Activated T-cell treated with anti-CD3 and anti-CD28 coated beads for 48 hours (primary cell): ENCODE data around the gene CLIP1.
"Not testable (repeated sequence)": the region's sequence is repeated elsewhere in the genome, so short reads cannot be mapped to it uniquely, and the experiment has no call there.

Experiments used
- DNase-seq: peaks from one replicate; pipeline ENCODE4 v3.0.0-alpha.2; 2020; ENCODE audit warnings: low read depth

The CLIP1 gene

GRCh38 chr12:122310626-122311333 is 111.7 kb downstream of the CLIP1 start:
- no peak for DNase-seq

- no peak for DNase-seq
Measured at GRCh38 chr12:122309564-122310121, 112.8 kb downstream of the CLIP1 start.

GRCh38 chr12:122308811-122309210 is 113.7 kb downstream of the CLIP1 start:
- no peak for DNase-seq

- DNase-seq: no peak
Measured at GRCh38 chr12:122306407-122306806, 116.1 kb downstream of the CLIP1 start.

GRCh38 chr12:122304924-122305323 is 117.5 kb downstream of the CLIP1 start:
- no peak for DNase-seq

GRCh38 chr12:122303068-122303467 is 119.4 kb downstream of the CLIP1 start:
- DNase-seq: no peak

GRCh38 chr12:122298071-122298748 is 124.3 kb downstream of the CLIP1 start:
- DNase-seq: no peak

GRCh38 chr12:122297494-122297893 is 125.0 kb downstream of the CLIP1 start:
- DNase-seq: no peak

GRCh38 chr12:122295877-122296276 is 126.6 kb downstream of the CLIP1 start:
- no peak for DNase-seq

- no peak for DNase-seq
Measured at GRCh38 chr12:122293081-122293480, 129.4 kb downstream of the CLIP1 start.

GRCh38 chr12:122291431-122291830 is 131.0 kb downstream of the CLIP1 start:
- DNase-seq: no peak

- DNase-seq: no peak
Measured at GRCh38 chr12:122283680-122284079, 138.8 kb downstream of the CLIP1 start.

GRCh38 chr12:122282061-122282460 is 140.4 kb downstream of the CLIP1 start:
- DNase-seq: no peak

- DNase-seq: no peak
Measured at GRCh38 chr12:122276242-122276641, 146.2 kb downstream of the CLIP1 start.

GRCh38 chr12:122275459-122275858 is 147.0 kb downstream of the CLIP1 start:
- DNase-seq: no peak

- DNase-seq: peak; percentile 94
Measured at GRCh38 chr12:122266230-122266901, 156.1 kb downstream of the CLIP1 start, which contains the start of gene VPS33A. TSS of gene VPS33A (minus strand) at chr12:122266494. CDS start at chr12:122266408, 86 bp downstream.

GRCh38 chr12:122265886-122266229 is 156.6 kb downstream of the CLIP1 start:
- no peak for DNase-seq

- no peak for DNase-seq
Measured at GRCh38 chr12:122265476-122265875, 157.0 kb downstream of the CLIP1 start.

GRCh38 chr12:122260735-122261134 is 161.7 kb downstream of the CLIP1 start:
- DNase-seq: not testable (repeated sequence)

GRCh38 chr12:122258939-122259338 is 163.5 kb downstream of the CLIP1 start:
- not testable (repeated sequence) for DNase-seq

- DNase-seq: not testable (repeated sequence)
Measured at GRCh38 chr12:122258462-122258861, 164.0 kb downstream of the CLIP1 start.

GRCh38 chr12:122250536-122250935 is 171.9 kb downstream of the CLIP1 start:
- no peak for DNase-seq

GRCh38 chr12:122250047-122250446 is 172.4 kb downstream of the CLIP1 start:
- DNase-seq: no peak
